Urinary bladder (tissue), 2 donors: Measurements from ENCODE around the gene LGALS4. TPM values are rescaled to one million over a fixed set of nuclear protein-coding genes. Genes with fewer than 3 reads are reported as not detected.

ENCODE experiments used
- polyA plus RNA-seq: library from polyadenylated mRNA; stranded (reverse); fragments of 200-250 nt; gene quantifications from one replicate; pipeline ENCODE4 v1.2.3, GENCODE V29; 2013
- small RNA-seq: library from RNA; depleted of rRNA; stranded (forward); fragments of <200 nt; gene quantifications from one replicate; pipeline ENCODE3, GENCODE V24; 2014
- total RNA-seq: library from RNA; depleted of rRNA; stranded (reverse); fragments of >200 nt; gene quantifications from one replicate; pipeline ENCODE4 v1.2.3, GENCODE V29; 2014
- donor health status: healthy.

Gene LGALS4
- total and polyA plus RNA-seq, 2 donors: 1.7 to 2.2 TPM

Small RNA genes lying within 50 kb of the gene (small RNA-seq; reads per million reads assigned to genes)
- not detected for gene RNU6-140P

Other genes with a start within 250 kb of the LGALS4 start
- gene MAP4K1, start 195.0 kb downstream of the LGALS4 start, total RNA-seq: 2.2 TPM
- 1.9 TPM for gene MAP4K1, start 195.0 kb downstream of the LGALS4 start, polyA plus RNA-seq
- 92.4 TPM for gene EIF3K, start 193.8 kb downstream of the LGALS4 start, total RNA-seq
- gene EIF3K, start 193.8 kb downstream of the LGALS4 start, polyA plus RNA-seq: 373 TPM
- gene ACTN4, start 165.3 kb downstream of the LGALS4 start, total RNA-seq: 140 TPM
- 304 TPM for gene ACTN4, start 165.3 kb downstream of the LGALS4 start, polyA plus RNA-seq
- gene CAPN12, start 68.5 kb downstream of the LGALS4 start, total RNA-seq: 1.4 TPM
- 3.2 TPM for gene CAPN12, start 68.5 kb downstream of the LGALS4 start, polyA plus RNA-seq
- gene LGALS7, start 39.4 kb downstream of the LGALS4 start, total RNA-seq: not detected
- gene LGALS7, start 39.4 kb downstream of the LGALS4 start, polyA plus RNA-seq: 1.4 TPM
- gene LGALS7B, start 23.7 kb downstream of the LGALS4 start, total RNA-seq: 1.2 TPM
- gene LGALS7B, start 23.7 kb downstream of the LGALS4 start, polyA plus RNA-seq: not detected
- gene ECH1, start 18.8 kb upstream of the LGALS4 start, total RNA-seq: 27.2 TPM
- 267 TPM for gene ECH1, start 18.8 kb upstream of the LGALS4 start, polyA plus RNA-seq
- gene HNRNPL, start 37.0 kb upstream of the LGALS4 start, total RNA-seq: 193 TPM
- 184 TPM for gene HNRNPL, start 37.0 kb upstream of the LGALS4 start, polyA plus RNA-seq
- gene RINL, start 65.3 kb upstream of the LGALS4 start, total RNA-seq: 3.3 TPM
- gene RINL, start 65.3 kb upstream of the LGALS4 start, polyA plus RNA-seq: 6.7 TPM
- gene SIRT2, start 86.7 kb upstream of the LGALS4 start, total RNA-seq: 39.8 TPM
- gene SIRT2, start 86.7 kb upstream of the LGALS4 start, polyA plus RNA-seq: 67.6 TPM
- 3.4 TPM for gene NFKBIB, start 87.0 kb upstream of the LGALS4 start, total RNA-seq
- gene NFKBIB, start 87.0 kb upstream of the LGALS4 start, polyA plus RNA-seq: 39.1 TPM
- gene CCER2, start 99.2 kb upstream of the LGALS4 start, total RNA-seq: not detected
- gene CCER2, start 99.2 kb upstream of the LGALS4 start, polyA plus RNA-seq: 0.48 TPM
- gene SARS2, start 117.8 kb upstream of the LGALS4 start, total RNA-seq: 7.1 TPM
- gene SARS2, start 117.8 kb upstream of the LGALS4 start, polyA plus RNA-seq: 19.3 TPM
- 14.7 TPM for gene MRPS12, start 118.0 kb upstream of the LGALS4 start, total RNA-seq
- gene MRPS12, start 118.0 kb upstream of the LGALS4 start, polyA plus RNA-seq: 42.5 TPM
- gene FBXO17, start 162.8 kb upstream of the LGALS4 start, total RNA-seq: 19.6 TPM
- 34.7 TPM for gene FBXO17, start 162.8 kb upstream of the LGALS4 start, polyA plus RNA-seq
- gene FBXO27, start 219.6 kb upstream of the LGALS4 start, total RNA-seq: 2.9 TPM
- 8.8 TPM for gene FBXO27, start 219.6 kb upstream of the LGALS4 start, polyA plus RNA-seq